Fibroblast of peridontal ligament (primary cell): ENCODE measurements around the gene MYL12A.
"Not testable (repeated sequence)": the region's sequence is repeated elsewhere in the genome, so short reads cannot be mapped to it uniquely, and the experiment has no call there.

Experiments used
- DNase-seq: peaks from one replicate; pipeline ENCODE4 v3.0.0-alpha.2; 2010; ENCODE audit errors: extremely low read depth

MYL12A gene

GRCh38 chr18:3254725-3255124 is 7.1 kb downstream of the MYL12A start:
- no peak for DNase-seq

- DNase-seq: no peak
These were observed 8.1 kb downstream of the MYL12A start for GRCh38 chr18:3255611-3256165.

GRCh38 chr18:3256693-3257626 is 9.4 kb downstream of the MYL12A start:
- peak; percentile 63 for DNase-seq

GRCh38 chr18:3257627-3258120 is 10.1 kb downstream of the MYL12A start:
- no peak for DNase-seq

- DNase-seq: no peak
These were observed 13.4 kb downstream of the MYL12A start for GRCh38 chr18:3260995-3261372.

GRCh38 chr18:3261373-3262233 is 14.0 kb downstream of the MYL12A start, which contains the start of gene MYL12B:
Gene MYL12B, plus strand, starts transcription at chr18:3262133. Its CDS starts 10,766 bp downstream, at chr18:3272899.
- DNase-seq: peak; percentile 68

GRCh38 chr18:3262234-3263131 is 14.9 kb downstream of the MYL12A start:
- DNase-seq: no peak

- DNase-seq: no peak
These were observed 15.6 kb downstream of the MYL12A start for GRCh38 chr18:3263132-3263700.

- DNase-seq: no peak
These were observed 16.8 kb downstream of the MYL12A start for GRCh38 chr18:3264362-3264761.

- DNase-seq: peak; percentile 51
These were observed 18.0 kb downstream of the MYL12A start for GRCh38 chr18:3265564-3266033.

- DNase-seq: no peak
These were observed 18.5 kb downstream of the MYL12A start for GRCh38 chr18:3266062-3266608.

GRCh38 chr18:3268306-3268705 is 20.7 kb downstream of the MYL12A start:
- DNase-seq: no peak

GRCh38 chr18:3269241-3269913 is 21.8 kb downstream of the MYL12A start:
- no peak for DNase-seq

- no peak for DNase-seq
These were observed 22.3 kb downstream of the MYL12A start for GRCh38 chr18:3269914-3270299.

- no peak for DNase-seq
These were observed 25.4 kb downstream of the MYL12A start for GRCh38 chr18:3273042-3273441.

GRCh38 chr18:3277643-3278213 is 30.1 kb downstream of the MYL12A start:
- not testable (repeated sequence) for DNase-seq

GRCh38 chr18:3279201-3280185 is 31.9 kb downstream of the MYL12A start:
- no peak for DNase-seq
